Measurements from ENCODE around the gene BUB3.

BUB3 gene

DNA sequence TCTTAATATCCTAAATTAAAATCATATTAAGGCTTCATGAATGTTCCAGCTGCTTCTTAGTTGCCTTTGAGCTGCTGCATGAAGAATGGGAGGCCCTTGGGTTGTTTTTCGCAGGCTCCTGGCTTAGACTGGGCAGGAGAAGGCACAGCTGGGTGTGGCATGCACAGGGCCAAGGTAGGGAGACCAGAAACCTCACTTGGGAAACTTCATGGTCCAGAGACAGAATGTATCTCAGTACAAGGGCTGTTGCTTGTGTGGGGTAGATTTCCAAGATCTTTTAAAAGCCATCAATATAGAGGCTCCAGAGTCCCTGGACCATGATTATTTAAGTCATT lies 49.9 kb downstream of the BUB3 start:
- no peak for DNase-seq (ENCODE audit: low spot score)

DNA sequence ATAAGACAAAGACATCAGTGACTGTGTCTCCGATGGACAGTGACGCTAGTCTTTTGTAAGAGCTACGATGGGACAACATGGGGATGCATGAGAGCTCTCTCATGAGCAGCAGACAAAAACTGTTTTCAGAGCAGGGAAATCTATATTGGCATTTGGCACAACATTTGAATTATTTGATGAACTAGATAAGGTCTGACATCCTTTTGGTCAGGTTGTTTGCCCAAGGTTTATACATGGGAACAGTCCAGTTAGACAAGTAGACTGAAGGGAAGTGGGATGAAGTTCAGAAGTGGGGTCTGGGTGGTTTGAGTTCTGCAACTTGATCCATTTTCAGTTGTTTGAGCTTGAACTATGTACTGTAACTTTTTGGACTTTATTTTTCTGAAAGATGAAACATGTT lies 50.8 kb downstream of the BUB3 start:
- no peak for DNase-seq (ENCODE audit: low spot score)

- DNase-seq (ENCODE audit: low spot score): no peak
Observed at GRCh38 chr10:123212063-123212462, 57.9 kb downstream of the BUB3 start.

DNA sequence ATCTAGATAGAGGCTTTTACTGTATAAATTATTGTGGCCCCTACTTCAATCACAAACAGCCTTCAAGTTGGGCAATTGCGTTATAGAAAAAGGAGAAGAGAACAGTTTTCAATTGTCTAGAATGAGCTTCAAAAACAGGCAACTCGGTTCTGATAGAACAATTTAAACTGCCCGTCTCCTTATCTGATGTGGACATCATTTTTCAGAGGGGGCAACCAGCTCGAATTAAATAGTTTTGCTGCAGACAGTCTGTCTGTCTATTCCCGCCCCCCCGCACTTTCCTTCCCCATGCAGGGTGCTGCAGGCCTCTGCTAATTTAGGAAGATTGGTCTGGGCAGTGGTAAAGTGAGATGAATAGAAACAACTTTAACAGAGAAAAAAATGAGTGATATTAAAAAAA lies 58.4 kb downstream of the BUB3 start:
- no peak for DNase-seq (ENCODE audit: low spot score)

GRCh38 chr10:123213192-123213591 lies 59.0 kb downstream of the BUB3 start:
- DNase-seq (ENCODE audit: low spot score): no peak
